H9 (cell line): ENCODE results near the gene CCDC7. TPM values are rescaled to one million over a fixed set of nuclear protein-coding genes. Genes with fewer than 3 reads are reported as not detected.

Source experiments
- DNase-seq: peaks from one replicate; pipeline ENCODE4 v3.0.0-alpha.2; 2017
- H2AFZ ChIP-seq: one replicate; pipeline ENCODE4 v1.6.1; 2013; ENCODE audit warnings: mild to moderate bottlenecking, low read length, control low read depth, moderate library complexity
- H2AK5ac ChIP-seq: 2 replicates; pipeline ENCODE4 v1.6.1; 2013; ENCODE audit warnings: low read length, control low read depth, mixed read lengths; ENCODE audit not compliant: insufficient read length
- H2BK120ac ChIP-seq: one replicate; pipeline ENCODE4 v1.6.1; 2013; ENCODE audit warnings: low read depth, mild to moderate bottlenecking, low read length, control low read depth, inconsistent platforms; ENCODE audit not compliant: poor library complexity, severe bottlenecking
- H2BK12ac ChIP-seq: 2 replicates; pipeline ENCODE4 v1.6.1; 2013; ENCODE audit warnings: low read length, control low read depth, mixed read lengths, low read depth; ENCODE audit not compliant: insufficient read length
- H2BK15ac ChIP-seq: 2 replicates; pipeline ENCODE4 v1.6.1; 2013; ENCODE audit warnings: low read depth, low read length, control low read depth
- H2BK20ac ChIP-seq: one replicate; pipeline ENCODE4 v1.6.1; 2013; ENCODE audit warnings: low read depth, mild to moderate bottlenecking, low read length, control low read depth, inconsistent platforms; ENCODE audit not compliant: poor library complexity, severe bottlenecking
- H2BK5ac ChIP-seq: 2 replicates; pipeline ENCODE4 v1.6.1; 2013; ENCODE audit warnings: low read length, control low read depth, mixed read lengths; ENCODE audit not compliant: insufficient read length
- H3K14ac ChIP-seq: 2 replicates; pipeline ENCODE4 v1.6.1; 2013; ENCODE audit warnings: low read length, control low read depth; ENCODE audit not compliant: insufficient read depth
- H3K18ac ChIP-seq: 2 replicates; pipeline ENCODE4 v1.6.1; 2013; ENCODE audit warnings: low read depth, mild to moderate bottlenecking, mixed read lengths, low read length, control low read depth; ENCODE audit not compliant: insufficient read length
- H3K23ac ChIP-seq: 2 replicates; pipeline ENCODE4 v1.6.1; 2013; ENCODE audit warnings: low read length, control low read depth, mixed read lengths, low read depth; ENCODE audit not compliant: insufficient read length
- H3K23me2 ChIP-seq: 2 replicates; pipeline ENCODE4 v1.6.1; 2013; ENCODE audit warnings: low read depth, mild to moderate bottlenecking, mixed read lengths, low read length, control low read depth; ENCODE audit not compliant: insufficient read length, poor library complexity, severe bottlenecking
- H3K27ac ChIP-seq: 2 replicates; pipeline ENCODE4 v1.5.1; 2013; ENCODE audit warnings: low read length, control low read depth, mixed read lengths, low read depth; ENCODE audit not compliant: insufficient read length
- H3K27me3 ChIP-seq: 2 replicates; pipeline ENCODE4 v1.6.1; 2013; ENCODE audit warnings: low read length, control low read depth, inconsistent platforms; ENCODE audit not compliant: insufficient read depth
- H3K4ac ChIP-seq: 2 replicates; pipeline ENCODE4 v1.6.1; 2013; ENCODE audit warnings: low read depth, mild to moderate bottlenecking, control low read depth, inconsistent platforms, low read length, moderate library complexity
- H3K4me1 ChIP-seq: 2 replicates; pipeline ENCODE4 v1.6.1; 2013; ENCODE audit warnings: low read length, control low read depth, inconsistent platforms; ENCODE audit not compliant: insufficient read depth
- H3K4me2 ChIP-seq: 2 replicates; pipeline ENCODE4 v1.6.1; 2013; ENCODE audit warnings: low read length, control low read depth, mixed read lengths; ENCODE audit not compliant: insufficient read length, insufficient read depth
- H3K56ac ChIP-seq: 2 replicates; pipeline ENCODE4 v1.6.1; 2013; ENCODE audit warnings: low read depth, mild to moderate bottlenecking, mixed read lengths, low read length, control low read depth; ENCODE audit not compliant: insufficient read length
- H3K79me1 ChIP-seq: 2 replicates; pipeline ENCODE4 v1.6.1; 2013; ENCODE audit warnings: low read depth, mild to moderate bottlenecking, moderate library complexity, low read length, control low read depth, inconsistent platforms; ENCODE audit not compliant: insufficient read depth, poor library complexity, severe bottlenecking
- H3K79me2 ChIP-seq: 2 replicates; pipeline ENCODE4 v1.6.1; 2013; ENCODE audit warnings: low read length, control low read depth, inconsistent platforms; ENCODE audit not compliant: insufficient read depth
- H3K9ac ChIP-seq: 2 replicates; pipeline ENCODE4 v1.6.1; 2013; ENCODE audit warnings: low read length, control low read depth, mixed read lengths; ENCODE audit not compliant: insufficient read length; ENCODE audit errors: extremely low read depth
- H3K9me3 ChIP-seq: one replicate; pipeline ENCODE4 v1.6.1; 2013; ENCODE audit warnings: low read depth, low read length, inconsistent platforms; ENCODE audit not compliant: control insufficient read depth
- H3T11ph ChIP-seq: one replicate; pipeline ENCODE4 v1.6.1; 2013; ENCODE audit warnings: mild to moderate bottlenecking, low read length, control low read depth, inconsistent platforms
- H4K20me1 ChIP-seq: one replicate; pipeline ENCODE4 v1.6.1; 2013; ENCODE audit not compliant: control insufficient read depth, insufficient read length, insufficient read depth
- H4K5ac ChIP-seq: 2 replicates; pipeline ENCODE4 v1.6.1; 2013; ENCODE audit warnings: low read depth, mild to moderate bottlenecking, mixed read lengths, low read length, control low read depth; ENCODE audit not compliant: insufficient read length
- H4K8ac ChIP-seq: replicated peaks from 2 replicates; pipeline ENCODE4 v1.6.1; 2013; ENCODE audit warnings: low read length, control low read depth, mixed read lengths, low read depth; ENCODE audit not compliant: insufficient read length
- H4K91ac ChIP-seq: 2 replicates; pipeline ENCODE4 v1.6.1; 2013; ENCODE audit warnings: low read depth, mild to moderate bottlenecking, moderate library complexity, mixed read lengths, low read length, control low read depth; ENCODE audit not compliant: insufficient read length
- H3K27ac Mint-ChIP-seq, 3 experiments: 2 replicates in 2 of 3; 3 replicates in 1 of 3; pipeline ENCODE4 v1.8.0; 2020 to 2021; ENCODE audit warnings: mixed read lengths in 3 of 3, mild to moderate bottlenecking in 1 of 3, moderate library complexity in 1 of 3
- H3K27me3 Mint-ChIP-seq: 2 replicates; pipeline ENCODE4 v1.8.0; 2021; ENCODE audit warnings: low read depth, mild to moderate bottlenecking, moderate library complexity, mixed read lengths
- H3K36me3 Mint-ChIP-seq, 3 experiments: 2 replicates in 2 of 3; 3 replicates in 1 of 3; pipeline ENCODE4 v1.8.0; 2020 to 2021; ENCODE audit warnings: low read depth in 3 of 3, mixed read lengths in 3 of 3; ENCODE audit not compliant: insufficient read depth in 1 of 3
- H3K4me1 Mint-ChIP-seq, 2 experiments: 2 replicates each; pipeline ENCODE4 v1.8.0; 2020; ENCODE audit warnings: mixed read lengths in 2 of 2
- H3K4me3 Mint-ChIP-seq, 2 experiments: 2 replicates in 1 of 2; 3 replicates in 1 of 2; pipeline ENCODE4 v1.8.0; 2020 to 2021; ENCODE audit warnings: mild to moderate bottlenecking in 2 of 2, mixed read lengths in 2 of 2, moderate library complexity in 1 of 2
- H3K9me3 Mint-ChIP-seq, 2 experiments: 2 replicates in 1 of 2; 3 replicates in 1 of 2; pipeline ENCODE4 v1.8.0; 2020; ENCODE audit warnings: mild to moderate bottlenecking in 2 of 2, mixed read lengths in 2 of 2, moderate library complexity in 1 of 2
- WGBS: extraction: QIAGEN DNeasy Blood & Tissue Kit; methylation state at CpG from one replicate; pipeline ENCODE4 v1.1.7; 2013; ENCODE audit warnings: missing lambda C conversion rate, low lambda C conversion rate, mixed read lengths; ENCODE audit not compliant: insufficient read length; ENCODE audit errors: extremely low coverage; 5-methylcytosine and 5-hydroxymethylcytosine counted together
- total RNA-seq: library from RNA; stranded (reverse); gene quantifications from 2 replicates; pipeline ENCODE4 v1.2.1, GENCODE V29; 2021
- TF ChIP-seq, protein P1 (sequence below): fragments of 200-600 bp; sonication (generic); conservative IDR thresholded peaks from 3 replicates; pipeline ENCODE4 v1.8.0; 2021; ENCODE audit warnings: antibody characterized with exemption, mild to moderate bottlenecking

CCDC7 gene
- total RNA-seq, 1 experiment from 2014 or later, result 1.6 TPM

DNA sequence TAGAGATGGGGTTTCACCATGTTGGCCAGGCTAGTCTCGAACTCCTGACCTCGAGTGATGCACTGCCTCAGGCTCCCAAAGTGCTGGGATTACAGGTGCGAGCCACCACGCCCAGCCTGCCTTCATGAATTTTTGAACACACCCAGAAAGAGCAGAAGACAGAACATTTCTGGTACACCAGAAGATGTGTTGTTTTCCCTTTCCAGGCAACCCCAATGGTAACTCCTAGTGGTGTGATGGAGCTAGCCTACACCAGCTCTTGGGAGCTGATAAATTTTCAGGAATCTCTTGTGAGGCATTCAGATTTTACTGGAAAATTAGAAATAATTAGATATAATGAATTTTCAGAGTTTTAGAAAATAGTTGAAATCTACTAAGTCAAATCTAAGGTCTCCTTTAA is 904 bp upstream of the CCDC7 start:
- Histone ChIP-seq H3K18ac (no peak overlapping the region), H3K23me2 (peaks cover 10% of the 10 kb centered on the region), H3K27me3 (no peaks in the 10 kb centered on the region), H3K27ac (no peak overlapping the region), H3K79me2 (no peaks in the 10 kb centered on the region), H4K20me1 (no peaks in the 10 kb centered on the region), H2AK5ac (no peak overlapping the region), H3K9me3 (no peaks in the 10 kb centered on the region), H2BK5ac (no peak overlapping the region), H3T11ph (no peak overlapping the region), H4K5ac (no peak overlapping the region), H3K79me1 (no peaks in the 10 kb centered on the region), H2BK15ac (no peak overlapping the region), H2BK20ac (no peak overlapping the region), H4K91ac (no peak overlapping the region), H3K4me2 (no peak overlapping the region), H2BK12ac (no peak overlapping the region), H2AFZ (no peak overlapping the region), H3K4me1 (no peaks in the 10 kb centered on the region; the same call in 1 of the 2 replicates), H3K14ac (no peak overlapping the region), H3K23ac (no peak overlapping the region), H2BK120ac (no peak overlapping the region), H3K56ac (no peak overlapping the region), H4K8ac (no peak overlapping the region), H3K4ac (no peak overlapping the region), H3K9ac (no peak overlapping the region)
- WGBS, result no CpG with 5 or more reads among the region's 4 CpGs
- Mint-ChIP-seq H3K4me1 (peaks cover 7 to 10% of the 10 kb centered on the region in 2 experiments), H3K4me3 (peak overlapping the region; percentile 8 to 57; a peak in 1 of 5 replicates), H3K27me3 (peaks cover 6% of the 10 kb centered on the region; the same call in 1 of the 2 replicates), H3K27ac (no peak overlapping the region), H3K36me3 (no peaks in the 10 kb centered on the region), H3K9me3 (peaks cover 0 to 2% of the 10 kb centered on the region in 2 experiments; a peak in 2 of 5 replicates)
- TF ChIP-seq, protein P1, sequence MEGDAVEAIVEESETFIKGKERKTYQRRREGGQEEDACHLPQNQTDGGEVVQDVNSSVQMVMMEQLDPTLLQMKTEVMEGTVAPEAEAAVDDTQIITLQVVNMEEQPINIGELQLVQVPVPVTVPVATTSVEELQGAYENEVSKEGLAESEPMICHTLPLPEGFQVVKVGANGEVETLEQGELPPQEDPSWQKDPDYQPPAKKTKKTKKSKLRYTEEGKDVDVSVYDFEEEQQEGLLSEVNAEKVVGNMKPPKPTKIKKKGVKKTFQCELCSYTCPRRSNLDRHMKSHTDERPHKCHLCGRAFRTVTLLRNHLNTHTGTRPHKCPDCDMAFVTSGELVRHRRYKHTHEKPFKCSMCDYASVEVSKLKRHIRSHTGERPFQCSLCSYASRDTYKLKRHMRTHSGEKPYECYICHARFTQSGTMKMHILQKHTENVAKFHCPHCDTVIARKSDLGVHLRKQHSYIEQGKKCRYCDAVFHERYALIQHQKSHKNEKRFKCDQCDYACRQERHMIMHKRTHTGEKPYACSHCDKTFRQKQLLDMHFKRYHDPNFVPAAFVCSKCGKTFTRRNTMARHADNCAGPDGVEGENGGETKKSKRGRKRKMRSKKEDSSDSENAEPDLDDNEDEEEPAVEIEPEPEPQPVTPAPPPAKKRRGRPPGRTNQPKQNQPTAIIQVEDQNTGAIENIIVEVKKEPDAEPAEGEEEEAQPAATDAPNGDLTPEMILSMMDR, result no peak
- no peak for DNase-seq
